ENCODE data around the gene CNTN2. TPM values are rescaled to one million over a fixed set of nuclear protein-coding genes. Genes with fewer than 3 reads are reported as not detected.

CNTN2 gene
- total and polyA plus RNA-seq, 2 donors (not counting 1 experiment from before 2014, with no cell fraction given), result not detected

GRCh38 chr1:205002705-205003104 is 40.3 kb upstream of the CNTN2 start:
- H3K4me1 ChIP-seq (ENCODE audit: control insufficient read depth, extremely low read depth, insufficient read depth, low read length), result no peaks in the 10 kb centered on the region
- TF ChIP-seq CTCF (conservative IDR thresholded peaks at IDR 0.05 in 1 of 2, IDR thresholded peaks at IDR 0.05 in 1 of 2; ENCODE audit: low read depth in 1 of 2, low read length in 2 of 2), result no peak
- TF ChIP-seq EZH2 (IDR thresholded peaks at IDR 0.05; ENCODE audit: low read length, missing control alignments), result no peak
- no peaks in the 10 kb centered on the region for H3K9me3 ChIP-seq (ENCODE audit: control insufficient read depth, insufficient read depth, low read depth, low read length)

GRCh38 chr1:205003358-205004131 is 39.5 kb upstream of the CNTN2 start:
- no peak overlapping the region for H3K27ac ChIP-seq (ENCODE audit: insufficient read depth, low read length)
- H3K9ac ChIP-seq (ENCODE audit: insufficient read depth, low read length), result no peak overlapping the region
- no peaks in the 10 kb centered on the region for H3K79me2 ChIP-seq (ENCODE audit: control insufficient read depth, insufficient read depth, low read length)
- no peak for DNase-seq (ENCODE audit: low read depth in 2 of 2)
- H3K27me3 ChIP-seq (ENCODE audit: control insufficient read depth, insufficient read depth, low read length), result no peaks in the 10 kb centered on the region
- no peaks in the 10 kb centered on the region for H3K4me1 ChIP-seq (ENCODE audit: control insufficient read depth, extremely low read depth, insufficient read depth, low read length)
- no peak for TF ChIP-seq CTCF (conservative IDR thresholded peaks at IDR 0.05 in 1 of 2, IDR thresholded peaks at IDR 0.05 in 1 of 2; ENCODE audit: low read depth in 1 of 2, low read length in 2 of 2)
- no peak for TF ChIP-seq EZH2 (IDR thresholded peaks at IDR 0.05; ENCODE audit: low read length, missing control alignments)
- no peak overlapping the region for H3K4me3 ChIP-seq (replicated peaks in 1 of 4; ENCODE audit: control extremely low read depth in 1 of 4, insufficient read depth in 1 of 4, low read depth in 3 of 4, low read length in 4 of 4)
- no peaks in the 10 kb centered on the region for H3K36me3 ChIP-seq (ENCODE audit: control insufficient read depth, insufficient read depth, low read length)
- no peaks in the 10 kb centered on the region for H3K9me3 ChIP-seq (ENCODE audit: control insufficient read depth, insufficient read depth, low read depth, low read length)
- H3K4me2 ChIP-seq (ENCODE audit: extremely low read depth, insufficient read depth, low read length), result no peak overlapping the region
- H4K20me1 ChIP-seq (ENCODE audit: control insufficient read depth, extremely low read depth, insufficient read depth, low read length), result no peaks in the 10 kb centered on the region
- no peak overlapping the region for H2AFZ ChIP-seq (ENCODE audit: low read length)

More at GRCh38 chr1:205002705-205003104, 40.3 kb upstream of the CNTN2 start:
- Histone ChIP-seq H3K9ac (ENCODE audit: insufficient read depth, low read length) (no peak overlapping the region), H3K27me3 (ENCODE audit: control insufficient read depth, insufficient read depth, low read length) (no peaks in the 10 kb centered on the region), H3K36me3 (ENCODE audit: control insufficient read depth, insufficient read depth, low read length) (no peaks in the 10 kb centered on the region), H3K79me2 (ENCODE audit: control insufficient read depth, insufficient read depth, low read length) (no peaks in the 10 kb centered on the region), H2AFZ (ENCODE audit: low read length) (no peak overlapping the region), H3K4me2 (ENCODE audit: extremely low read depth, insufficient read depth, low read length) (no peak overlapping the region), H3K27ac (ENCODE audit: insufficient read depth, low read length) (no peak overlapping the region), H3K4me3 (replicated peaks in 1 of 4; ENCODE audit: control extremely low read depth in 1 of 4, insufficient read depth in 1 of 4, low read depth in 3 of 4, low read length in 4 of 4) (no peak overlapping the region), H4K20me1 (ENCODE audit: control insufficient read depth, extremely low read depth, insufficient read depth, low read length) (no peaks in the 10 kb centered on the region)
- DNase-seq (ENCODE audit: low read depth in 2 of 2), result no peak

- Histone ChIP-seq H3K27ac (ENCODE audit: insufficient read depth, low read length) (no peak overlapping the region), H3K36me3 (ENCODE audit: control insufficient read depth, insufficient read depth, low read length) (no peaks in the 10 kb centered on the region), H3K4me1 (ENCODE audit: control insufficient read depth, extremely low read depth, insufficient read depth, low read length) (no peaks in the 10 kb centered on the region), H3K9me3 (ENCODE audit: control insufficient read depth, insufficient read depth, low read depth, low read length) (no peaks in the 10 kb centered on the region), H3K4me3 (replicated peaks in 1 of 4; ENCODE audit: control extremely low read depth in 1 of 4, insufficient read depth in 1 of 4, low read depth in 3 of 4, low read length in 4 of 4) (no peak overlapping the region), H3K79me2 (ENCODE audit: control insufficient read depth, insufficient read depth, low read length) (no peaks in the 10 kb centered on the region), H3K4me2 (ENCODE audit: extremely low read depth, insufficient read depth, low read length) (no peak overlapping the region), H2AFZ (ENCODE audit: low read length) (no peak overlapping the region), H3K27me3 (ENCODE audit: control insufficient read depth, insufficient read depth, low read length) (no peaks in the 10 kb centered on the region), H3K9ac (ENCODE audit: insufficient read depth, low read length) (no peak overlapping the region), H4K20me1 (ENCODE audit: control insufficient read depth, extremely low read depth, insufficient read depth, low read length) (no peaks in the 10 kb centered on the region)
- TF ChIP-seq CTCF (conservative IDR thresholded peaks at IDR 0.05 in 1 of 2, IDR thresholded peaks at IDR 0.05 in 1 of 2; ENCODE audit: low read depth in 1 of 2, low read length in 2 of 2), result no peak
- TF ChIP-seq EZH2 (IDR thresholded peaks at IDR 0.05; ENCODE audit: low read length, missing control alignments), result no peak
- no peak for DNase-seq (ENCODE audit: low read depth in 2 of 2)
These were observed 38.7 kb upstream of the CNTN2 start for GRCh38 chr1:205004351-205004750.

All from fibroblast of lung (primary cell).